ENCODE data around the gene RGS8. TPM values are rescaled to one million over a fixed set of nuclear protein-coding genes. Genes with fewer than 3 reads are reported as not detected.

RGS8 gene
- total and polyA plus RNA-seq, 10 of the 15 experiments (the other 5 are each of a cell fraction or from before 2014, with no cell fraction given): 0.03 to 0.62 (median 0.33) TPM

GRCh38 chr1:182646739-182647138 is 37.6 kb downstream of the RGS8 start (continued):
- TF ChIP-seq, protein P1, sequence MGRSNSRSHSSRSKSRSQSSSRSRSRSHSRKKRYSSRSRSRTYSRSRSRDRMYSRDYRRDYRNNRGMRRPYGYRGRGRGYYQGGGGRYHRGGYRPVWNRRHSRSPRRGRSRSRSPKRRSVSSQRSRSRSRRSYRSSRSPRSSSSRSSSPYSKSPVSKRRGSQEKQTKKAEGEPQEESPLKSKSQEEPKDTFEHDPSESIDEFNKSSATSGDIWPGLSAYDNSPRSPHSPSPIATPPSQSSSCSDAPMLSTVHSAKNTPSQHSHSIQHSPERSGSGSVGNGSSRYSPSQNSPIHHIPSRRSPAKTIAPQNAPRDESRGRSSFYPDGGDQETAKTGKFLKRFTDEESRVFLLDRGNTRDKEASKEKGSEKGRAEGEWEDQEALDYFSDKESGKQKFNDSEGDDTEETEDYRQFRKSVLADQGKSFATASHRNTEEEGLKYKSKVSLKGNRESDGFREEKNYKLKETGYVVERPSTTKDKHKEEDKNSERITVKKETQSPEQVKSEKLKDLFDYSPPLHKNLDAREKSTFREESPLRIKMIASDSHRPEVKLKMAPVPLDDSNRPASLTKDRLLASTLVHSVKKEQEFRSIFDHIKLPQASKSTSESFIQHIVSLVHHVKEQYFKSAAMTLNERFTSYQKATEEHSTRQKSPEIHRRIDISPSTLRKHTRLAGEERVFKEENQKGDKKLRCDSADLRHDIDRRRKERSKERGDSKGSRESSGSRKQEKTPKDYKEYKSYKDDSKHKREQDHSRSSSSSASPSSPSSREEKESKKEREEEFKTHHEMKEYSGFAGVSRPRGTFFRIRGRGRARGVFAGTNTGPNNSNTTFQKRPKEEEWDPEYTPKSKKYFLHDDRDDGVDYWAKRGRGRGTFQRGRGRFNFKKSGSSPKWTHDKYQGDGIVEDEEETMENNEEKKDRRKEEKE (IDR thresholded peaks at IDR 0.05): no peak
- TF ChIP-seq RAD21 (IDR thresholded peaks at IDR 0.05; ENCODE audit: insufficient read depth, low read depth, low read length) (no peak), MXI1 (IDR thresholded peaks at IDR 0.05; ENCODE audit: low read depth, low read length) (no peak), PKNOX1 (IDR thresholded peaks at IDR 0.05) (no peak)

GRCh38 chr1:182644886-182645285 is 39.5 kb downstream of the RGS8 start:
- intact Hi-C loops (cut with micrococcal nuclease; ENCODE audit: unreplicated experiment): no loop called here
- in situ Hi-C loops (cut with MboI): no loop called here
- Histone ChIP-seq H3K9me3 (replicated peaks; ENCODE audit: control insufficient read depth, insufficient read depth, low read length) (no peaks in the 10 kb centered on the region), H3K79me2 (ENCODE audit: control insufficient read depth, insufficient read depth, low read length) (no peaks in the 10 kb centered on the region), H3K4me2 (ENCODE audit: control insufficient read depth, insufficient read depth) (no peak overlapping the region), H3K27ac (ENCODE audit: control insufficient read depth, insufficient read depth) (no peak overlapping the region), H4K20me1 (ENCODE audit: control insufficient read depth, insufficient read depth) (no peaks in the 10 kb centered on the region), H3K9ac (ENCODE audit: control insufficient read depth, insufficient read depth, low read length) (no peak overlapping the region), H3K4me1 (ENCODE audit: control insufficient read depth, insufficient read depth, low read length) (peaks cover 30% of the 10 kb centered on the region), H2AFZ (ENCODE audit: control insufficient read depth, low read depth, low read length) (peak overlapping the region; percentile 46), H3K36me3 (ENCODE audit: control insufficient read depth in 2 of 2, insufficient read depth in 2 of 2, low read length in 1 of 2) (no peaks in the 10 kb centered on the region), H3K4me3 (no peak overlapping the region), H3K27me3 (replicated peaks in 1 of 2; ENCODE audit: control insufficient read depth in 2 of 2, insufficient read depth in 2 of 2, low read length in 1 of 2) (no peaks in the 10 kb centered on the region)
- WGBS (ENCODE audit: insufficient coverage, insufficient replicate concordance, low lambda C conversion rate, missing lambda C conversion rate): 31% methylated on average over 4 of the region's 4 CpGs
- BruUV-seq (replicated peaks): no TSS peak
- DNase-seq (ENCODE audit: low read depth, low spot score): no peak
- CTCF ChIA-PET: interaction anchor here (0.8 to 3.0 kb wide), 8 partner anchors 11 to 137 kb away, joined by 3 to 13 read pairs (median 4); no protein-coding TSS in a partner anchor
- RAD21 ChIA-PET (ENCODE audit: unreplicated experiment): interaction anchor here (0.5 to 2.8 kb wide), 5 partner anchors 14 to 194 kb away, joined by 3 to 10 read pairs (median 5); partner anchors contain the start of gene RGS16
- peak; percentile 64 for ATAC-seq
- POLR2A ChIA-PET: interaction anchor here (0.6 to 1.5 kb wide), 4 partner anchors 11 to 29 kb away, joined by 3 read pairs; no protein-coding TSS in a partner anchor
- FAIRE-seq: no peak
- SMC1A ChIA-PET (ENCODE audit: uncharacterized antibody, unreplicated experiment): interaction anchor here (1.2 to 10.1 kb wide), 6 partner anchors 9 to 137 kb away, joined by 3 to 78 read pairs (median 10); no protein-coding TSS in a partner anchor
- TF ChIP-seq RAD21 (IDR thresholded peaks at IDR 0.05; ENCODE audit: insufficient read depth, low read depth, low read length) (peak; percentile 51), SRF (IDR thresholded peaks at IDR 0.05; ENCODE audit: low read depth in 2 of 2, low read length in 2 of 2) (peak in 1 of 2 experiments; percentile 52; a peak in 1 of 4 replicates), NBN (IDR thresholded peaks at IDR 0.05) (no peak), NFIC (IDR thresholded peaks at IDR 0.05; ENCODE audit: low read depth, low read length) (no peak), JUNB (IDR thresholded peaks at IDR 0.05) (no peak), MTA2 (IDR thresholded peaks at IDR 0.05; ENCODE audit: low read depth) (no peak), SREBF1 (IDR thresholded peaks at IDR 0.05; ENCODE audit: low read length) (no peak), BHLHE40 (IDR thresholded peaks at IDR 0.05; ENCODE audit: borderline replicate concordance in 1 of 2, low read depth in 2 of 2, low read length in 1 of 2) (0 out of 4 replicates have a peak, but pooled peaks of 1 of the 2 experiments have one; percentile 33)
- TF ChIP-seq, protein P2, sequence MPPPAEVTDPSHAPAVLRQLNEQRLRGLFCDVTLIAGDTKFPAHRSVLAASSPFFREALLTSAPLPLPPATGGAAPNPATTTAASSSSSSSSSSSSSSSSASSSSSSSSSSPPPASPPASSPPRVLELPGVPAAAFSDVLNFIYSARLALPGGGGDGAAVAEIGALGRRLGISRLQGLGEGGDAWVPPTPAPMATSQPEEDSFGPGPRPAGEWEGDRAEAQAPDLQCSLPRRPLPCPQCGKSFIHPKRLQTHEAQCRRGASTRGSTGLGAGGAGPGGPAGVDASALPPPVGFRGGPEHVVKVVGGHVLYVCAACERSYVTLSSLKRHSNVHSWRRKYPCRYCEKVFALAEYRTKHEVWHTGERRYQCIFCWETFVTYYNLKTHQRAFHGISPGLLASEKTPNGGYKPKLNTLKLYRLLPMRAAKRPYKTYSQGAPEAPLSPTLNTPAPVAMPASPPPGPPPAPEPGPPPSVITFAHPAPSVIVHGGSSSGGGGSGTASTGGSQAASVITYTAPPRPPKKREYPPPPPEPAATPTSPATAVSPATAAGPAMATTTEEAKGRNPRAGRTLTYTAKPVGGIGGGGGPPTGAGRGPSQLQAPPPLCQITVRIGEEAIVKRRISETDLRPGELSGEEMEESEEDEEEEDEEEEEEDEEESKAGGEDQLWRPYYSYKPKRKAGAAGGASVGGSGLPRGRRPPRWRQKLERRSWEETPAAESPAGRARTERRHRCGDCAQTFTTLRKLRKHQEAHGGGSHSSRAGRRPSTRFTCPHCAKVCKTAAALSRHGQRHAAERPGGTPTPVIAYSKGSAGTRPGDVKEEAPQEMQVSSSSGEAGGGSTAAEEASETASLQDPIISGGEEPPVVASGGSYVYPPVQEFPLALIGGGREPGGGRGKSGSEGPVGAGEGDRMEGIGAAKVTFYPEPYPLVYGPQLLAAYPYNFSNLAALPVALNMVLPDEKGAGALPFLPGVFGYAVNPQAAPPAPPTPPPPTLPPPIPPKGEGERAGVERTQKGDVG (CRISPR knock-in tag; IDR thresholded peaks at IDR 0.05): no peak

Data from GM12878 (cell line).